Activated CD8-positive, alpha-beta memory T cell treated with anti-CD3 and anti-CD28 coated beads for 4 hours (primary cell): ENCODE measurements around the gene ZYX.
"Not testable (repeated sequence)": the region's sequence is repeated elsewhere in the genome, so short reads cannot be mapped to it uniquely, and the experiment has no call there.

Experiments used
- DNase-seq, 2 donors: peaks; one replicate each; pipeline ENCODE4 v3.0.0-alpha.2; 2020; ENCODE audit warnings: low read depth in 2 of 2

Gene ZYX

GRCh38 chr7:143417734-143418383 is 36.7 kb downstream of the ZYX start:
- DNase-seq, result no peak

DNA sequence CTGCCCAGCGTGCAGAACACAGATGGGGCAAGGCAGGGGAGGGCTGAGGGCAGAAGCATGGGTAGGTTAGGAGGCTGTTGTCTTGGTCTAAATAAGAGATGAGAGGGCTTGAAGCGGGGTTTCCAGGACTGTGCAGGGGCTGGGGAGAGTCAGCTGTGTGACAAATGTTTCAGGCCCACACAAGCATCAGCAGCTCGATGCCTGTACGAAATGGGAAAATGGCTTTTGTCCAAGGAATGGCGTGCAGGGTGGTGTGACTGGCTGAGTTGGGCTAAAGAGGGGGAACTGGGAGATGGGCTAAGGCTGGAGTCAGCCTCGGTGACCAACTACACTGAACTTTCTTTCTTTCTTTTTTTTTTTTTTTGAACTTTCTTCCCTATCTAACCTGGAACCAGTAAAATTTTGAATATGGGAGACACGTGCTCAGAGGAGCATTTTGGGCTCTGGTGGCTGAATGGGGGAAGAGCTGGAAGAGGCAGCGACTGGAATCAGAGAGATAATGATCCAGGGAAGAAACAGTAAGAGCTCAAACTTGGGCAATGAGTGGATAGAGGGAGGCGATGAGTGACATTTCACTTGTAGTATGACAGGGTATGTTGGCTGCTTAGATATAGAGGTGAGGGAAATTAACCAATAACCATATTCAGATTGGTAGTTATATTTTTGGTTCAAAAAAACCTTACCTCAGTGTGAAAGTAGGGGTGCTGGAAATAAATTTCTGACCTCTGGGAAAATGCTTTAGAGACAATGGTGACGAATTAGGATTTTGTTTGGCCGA is 37.7 kb downstream of the ZYX start:
- no peak for DNase-seq

- no peak for DNase-seq
Measured at GRCh38 chr7:143419880-143420279, 38.7 kb downstream of the ZYX start.

DNA sequence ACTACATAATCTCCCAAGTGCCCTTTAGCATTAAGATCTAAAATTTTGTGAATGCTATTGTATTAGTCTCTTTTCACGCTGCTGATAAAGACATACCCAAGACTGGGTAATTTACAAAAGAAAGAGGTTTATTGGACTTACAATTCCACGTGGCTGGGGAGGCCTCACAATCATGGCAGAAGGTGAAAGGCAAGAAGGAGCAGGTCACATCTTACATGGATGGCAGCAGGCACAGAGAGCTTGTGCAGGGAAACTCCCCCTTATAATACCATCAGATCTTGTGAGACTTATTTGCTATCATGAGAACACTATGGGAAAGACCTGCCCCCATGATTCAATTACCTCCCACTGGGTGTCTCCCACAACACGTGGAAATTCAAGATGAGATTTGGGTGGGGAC is 39.5 kb downstream of the ZYX start:
- not testable (repeated sequence) for DNase-seq

DNA sequence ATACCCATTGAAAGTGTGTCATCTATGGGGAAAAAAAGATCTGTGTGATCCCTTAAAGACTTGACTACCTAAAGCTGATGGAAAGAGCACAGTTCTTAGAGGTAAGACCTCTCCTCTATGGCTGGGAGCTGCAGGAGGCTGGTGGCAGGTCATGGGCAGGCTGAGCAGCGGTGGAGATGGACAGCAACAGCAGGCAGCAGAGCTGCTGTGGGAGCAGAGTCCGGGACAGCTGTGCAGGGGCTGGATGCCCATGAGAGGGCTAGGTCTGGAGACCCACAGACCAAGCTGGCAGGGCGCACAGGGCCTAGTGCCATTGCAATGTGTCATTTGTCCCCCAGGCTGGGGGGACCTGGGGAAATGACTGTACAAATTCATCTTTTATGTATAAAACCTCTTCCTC is 40.9 kb downstream of the ZYX start:
- no peak for DNase-seq

- not testable (repeated sequence) for DNase-seq
Measured at GRCh38 chr7:143424476-143424875, 43.3 kb downstream of the ZYX start.

- no peak for DNase-seq
Measured at GRCh38 chr7:143426479-143427142, 45.5 kb downstream of the ZYX start.

- no peak for DNase-seq
Measured at GRCh38 chr7:143429770-143430698, 48.9 kb downstream of the ZYX start.

- no peak for DNase-seq
Measured at GRCh38 chr7:143431109-143431508, 50.0 kb downstream of the ZYX start.

- DNase-seq, result no peak
Measured at GRCh38 chr7:143433759-143434158, 52.6 kb downstream of the ZYX start.

DNA sequence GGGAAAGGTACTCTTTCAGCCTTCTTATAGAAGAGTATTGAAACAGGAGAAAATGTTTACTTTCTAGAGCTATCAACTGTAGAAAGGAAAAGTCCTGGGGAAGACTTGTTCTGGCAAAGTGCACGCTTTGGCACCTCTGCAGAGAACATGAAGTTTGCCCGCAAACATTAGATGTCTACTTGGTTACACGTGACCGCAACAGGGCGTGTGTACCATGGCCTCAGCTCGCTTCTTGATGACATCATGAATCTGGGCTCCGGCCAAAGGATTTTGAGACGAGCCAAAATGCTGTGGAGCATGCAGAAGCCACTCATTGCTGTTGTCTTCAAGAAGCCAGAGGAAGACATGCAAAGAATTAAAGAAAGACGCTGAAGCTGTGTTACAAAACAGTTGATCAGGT is 53.5 kb downstream of the ZYX start:
- DNase-seq, result no peak

DNA sequence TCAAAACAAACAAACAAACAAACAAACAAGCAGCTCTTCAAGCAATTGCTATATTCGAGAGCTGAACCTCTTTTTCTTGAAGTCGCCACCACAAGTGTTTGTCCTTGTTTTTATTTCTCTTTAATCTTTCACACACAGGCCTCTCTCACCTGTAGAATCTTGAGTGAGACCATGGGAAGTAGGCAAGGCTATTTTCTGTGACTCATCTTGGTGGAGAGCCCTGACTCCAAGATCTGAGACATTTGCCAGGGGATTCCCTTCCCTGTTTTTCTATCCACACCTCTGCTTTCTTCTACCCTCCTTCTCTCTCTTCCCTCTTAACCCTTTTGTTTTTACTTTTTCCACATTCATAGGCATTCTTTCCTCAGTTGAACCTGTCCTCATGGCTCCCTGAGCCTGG is 54.1 kb downstream of the ZYX start:
- DNase-seq, result no peak

DNA sequence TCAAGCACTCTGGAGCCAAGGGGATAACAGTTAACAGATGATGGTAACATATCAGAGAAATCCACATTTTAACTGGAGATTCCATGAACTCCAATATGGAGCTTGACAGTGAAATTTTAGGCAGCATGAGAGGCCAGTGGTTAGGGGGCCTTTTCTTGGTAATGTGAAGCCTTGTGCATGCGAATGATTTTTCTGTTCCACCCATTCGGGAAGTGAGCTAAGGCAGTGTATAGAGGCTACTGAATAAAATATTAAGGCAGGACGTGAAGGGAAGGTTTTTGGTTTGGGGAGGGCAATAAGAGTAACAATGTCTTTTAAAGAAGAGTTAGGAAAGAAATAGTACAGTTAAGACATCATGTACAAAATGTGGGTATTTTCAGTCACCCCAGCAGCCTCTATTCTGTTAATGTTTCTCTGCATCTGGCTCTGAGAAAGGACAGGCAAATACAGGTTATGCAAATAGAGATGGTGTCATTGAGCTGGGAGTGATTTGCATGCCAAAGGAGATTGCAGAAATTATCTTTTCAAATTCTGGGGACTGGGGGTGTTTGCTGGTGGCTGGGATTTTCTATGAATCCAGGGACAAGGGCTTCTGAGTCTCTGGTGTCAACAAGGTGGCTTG is 55.3 kb downstream of the ZYX start:
- DNase-seq, result no peak

DNA sequence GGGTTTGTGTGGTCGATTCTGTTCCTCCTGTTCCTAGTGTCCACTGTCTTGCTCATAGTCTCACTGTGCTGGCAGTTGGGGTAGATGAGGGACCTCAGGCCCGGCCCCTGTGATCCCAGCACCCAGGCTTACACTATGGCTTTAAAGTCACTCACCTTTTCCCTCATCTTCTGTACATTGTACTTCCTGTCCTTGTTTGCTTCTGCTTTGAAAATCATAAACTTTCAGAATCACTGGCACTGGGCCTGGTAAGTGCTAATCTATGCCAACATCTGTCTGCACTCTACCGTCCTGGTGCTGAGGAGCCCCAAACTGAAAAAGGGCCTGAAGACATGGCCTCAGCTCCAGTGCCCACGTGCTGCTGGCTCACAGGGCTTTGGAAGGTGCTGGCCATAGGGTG is 56.4 kb downstream of the ZYX start:
- no peak for DNase-seq

- no peak for DNase-seq
Measured at GRCh38 chr7:143439866-143440265, 58.7 kb downstream of the ZYX start.
